HG03095 (cell line): ENCODE measurements around the gene F12.
A peak's percentile ranks its signal among the peaks of the same experiment; 100 is the strongest.
"Not testable (repeated sequence)": the region's sequence is repeated elsewhere in the genome, so short reads cannot be mapped to it uniquely, and the experiment has no call there.

Source experiments
- ATAC-seq: cut with Tn5 transposase; IDR thresholded peaks from one replicate; pipeline ENCODE4 v1.9.1; 2021; ENCODE audit warnings: moderate library complexity; ENCODE audit not compliant: unreplicated experiment

Gene F12

GRCh38 chr5:177432839-177433657, 23.7 kb upstream of the F12 start:
- no peak for ATAC-seq

- ATAC-seq, result no peak
These were observed 22.9 kb upstream of the F12 start for GRCh38 chr5:177432143-177432838.

GRCh38 chr5:177431317-177432142, 22.2 kb upstream of the F12 start:
- peak; percentile 44 for ATAC-seq

GRCh38 chr5:177430972-177431316, 21.6 kb upstream of the F12 start:
- ATAC-seq, result no peak

- no peak for ATAC-seq
These were observed 21.0 kb upstream of the F12 start for GRCh38 chr5:177430140-177430951.

GRCh38 chr5:177429248-177430040, 20.1 kb upstream of the F12 start:
- no peak for ATAC-seq

- no peak for ATAC-seq
These were observed 19.3 kb upstream of the F12 start for GRCh38 chr5:177428574-177429217.

GRCh38 chr5:177427919-177428573, 18.7 kb upstream of the F12 start:
- no peak for ATAC-seq

GRCh38 chr5:177427211-177427822, 18.0 kb upstream of the F12 start:
- no peak for ATAC-seq

- no peak for ATAC-seq
These were observed 17.3 kb upstream of the F12 start, which contains the start of gene GRK6 for GRCh38 chr5:177426566-177427210. Gene GRK6, plus strand, starts transcription at chr5:177426676. Its CDS starts 170 bp downstream, at chr5:177426846.

- ATAC-seq, result peak; percentile 69
These were observed 16.6 kb upstream of the F12 start for GRCh38 chr5:177425801-177426565.

- ATAC-seq, result no peak
These were observed 15.9 kb upstream of the F12 start for GRCh38 chr5:177425196-177425800.

GRCh38 chr5:177423671-177424070, 14.3 kb upstream of the F12 start:
- ATAC-seq, result no peak

- no peak for ATAC-seq
These were observed 11.9 kb upstream of the F12 start for GRCh38 chr5:177421062-177421798.

GRCh38 chr5:177420472-177420871, 11.1 kb upstream of the F12 start:
- not testable (repeated sequence) for ATAC-seq

GRCh38 chr5:177419046-177419445, 9.7 kb upstream of the F12 start:
- no peak for ATAC-seq
